Naive B cell (primary cell): ENCODE data around the gene GSPT2. TPM values are rescaled to one million over a fixed set of nuclear protein-coding genes. Genes with fewer than 3 reads are reported as not detected.

ENCODE experiments used
- ATAC-seq, 2 donors: fragments of 150-1000 bp; cut with Tn5 transposase; 2 replicates each; pipeline ENCODE4 v1.10.0; 2021; ENCODE audit warnings: low read depth in 2 of 2, mild to moderate bottlenecking in 2 of 2, moderate library complexity in 2 of 2
- DNase-seq: peaks from one replicate; pipeline ENCODE4 v3.0.0; 2022
- H3K27ac Mint-ChIP-seq, 6 donors: one replicate each; pipeline ENCODE4 v1.8.0; 2020 to 2022; ENCODE audit warnings: mild to moderate bottlenecking in 6 of 6, mixed read lengths in 6 of 6, moderate library complexity in 5 of 6, inconsistent platforms in 2 of 6
- H3K27me3 Mint-ChIP-seq, 3 donors: one replicate each; pipeline ENCODE4 v1.8.0; 2021 to 2022; ENCODE audit warnings: mixed read lengths in 3 of 3, mild to moderate bottlenecking in 1 of 3
- H3K36me3 Mint-ChIP-seq, 2 donors: one replicate each; pipeline ENCODE4 v1.8.0; 2020 to 2022; ENCODE audit warnings: mixed read lengths in 2 of 2, inconsistent platforms in 1 of 2, mild to moderate bottlenecking in 1 of 2
- H3K4me1 Mint-ChIP-seq, 3 donors: one replicate each; pipeline ENCODE4 v1.8.0; 2020 to 2022; ENCODE audit warnings: mixed read lengths in 3 of 3, inconsistent platforms in 1 of 3, mild to moderate bottlenecking in 1 of 3, moderate library complexity in 1 of 3
- H3K4me3 Mint-ChIP-seq, 8 donors: one replicate each; pipeline ENCODE4 v1.8.0; 2020 to 2022; ENCODE audit warnings: mild to moderate bottlenecking in 8 of 8, mixed read lengths in 8 of 8, moderate library complexity in 8 of 8, inconsistent platforms in 2 of 8
- H3K9me3 Mint-ChIP-seq, 7 donors: one replicate each; pipeline ENCODE4 v1.8.0; 2020 to 2022; ENCODE audit warnings: mixed read lengths in 7 of 7, mild to moderate bottlenecking in 5 of 7, inconsistent platforms in 2 of 7, moderate library complexity in 1 of 7
- polyA plus RNA-seq, 6 donors: library from polyadenylated mRNA; unstranded; fragments of 300-500 nt; fragmentation: Illumina TruSeq; gene quantifications; one replicate each; pipeline ENCODE4 v1.2.3, GENCODE V29; 2021; ENCODE audit warnings: low read depth in 6 of 6

GSPT2 gene
- polyA plus RNA-seq, 6 donors from 2014 or later: 7.4 to 16.7 (median 12.3) TPM

GRCh38 chrX:51776851-51777250 lies 33.6 kb downstream of the GSPT2 start:
- Mint-ChIP-seq H3K9me3 (peaks cover 0 to 3% (median 0%) of the 10 kb centered on the region in 7 donors), H3K36me3 (no peaks in the 10 kb centered on the region), H3K27me3 (peaks cover 10 to 20% (median 12%) of the 10 kb centered on the region in 3 donors), H3K4me1 (no peaks in the 10 kb centered on the region), H3K4me3 (no peak overlapping the region), H3K27ac (no peak overlapping the region)
- DNase-seq (no peak), ATAC-seq (no peak)

- H3K27ac Mint-ChIP-seq: no peak overlapping the region
- H3K27me3 Mint-ChIP-seq: peaks cover 10 to 28% (median 12%) of the 10 kb centered on the region in 3 donors
- DNase-seq (no peak), ATAC-seq (no peak)
- H3K4me1 Mint-ChIP-seq: no peaks in the 10 kb centered on the region
- no peaks in the 10 kb centered on the region for H3K36me3 Mint-ChIP-seq
- no peak overlapping the region for H3K4me3 Mint-ChIP-seq
- H3K9me3 Mint-ChIP-seq: peaks cover 0 to 3% (median 0%) of the 10 kb centered on the region in 7 donors
Observed at GRCh38 chrX:51779306-51779705, 36.1 kb downstream of the GSPT2 start.

GRCh38 chrX:51795136-51795535 lies 51.9 kb downstream of the GSPT2 start:
- Mint-ChIP-seq H3K27ac (no peak overlapping the region), H3K27me3 (peaks cover 4 to 25% (median 7%) of the 10 kb centered on the region in 3 donors), H3K9me3 (peaks cover 0 to 6% (median 0%) of the 10 kb centered on the region in 7 donors), H3K4me3 (no peak overlapping the region), H3K4me1 (peaks cover 0 to 3% (median 0%) of the 10 kb centered on the region in 3 donors), H3K36me3 (no peaks in the 10 kb centered on the region)
- no peak for ATAC-seq
- DNase-seq: no peak

Other genes starting within 250 kb of the GSPT2 start
- gene NUDT11, start 246.8 kb upstream of the GSPT2 start, polyA plus RNA-seq: under 1 TPM in 4 of 6 donors, not detected in 2; 0.16 to 0.32 (median 0.23) TPM
- gene CENPVL3, start 124.5 kb upstream of the GSPT2 start, polyA plus RNA-seq: not detected
- not detected for gene CENPVL2, start 60.6 kb upstream of the GSPT2 start, polyA plus RNA-seq
- not detected for gene CENPVL1, start 32.9 kb upstream of the GSPT2 start, polyA plus RNA-seq
- 10 to 100 TPM; 39.0 to 73.3 (median 58.1) TPM for gene MAGED1, start 150.2 kb downstream of the GSPT2 start, polyA plus RNA-seq